Measurements from ENCODE around the gene ABCC8. TPM values are rescaled to one million over a fixed set of nuclear protein-coding genes. Genes with fewer than 3 reads are reported as not detected.

Gene ABCC8
- total RNA-seq, 1 donor, result not detected

DNA sequence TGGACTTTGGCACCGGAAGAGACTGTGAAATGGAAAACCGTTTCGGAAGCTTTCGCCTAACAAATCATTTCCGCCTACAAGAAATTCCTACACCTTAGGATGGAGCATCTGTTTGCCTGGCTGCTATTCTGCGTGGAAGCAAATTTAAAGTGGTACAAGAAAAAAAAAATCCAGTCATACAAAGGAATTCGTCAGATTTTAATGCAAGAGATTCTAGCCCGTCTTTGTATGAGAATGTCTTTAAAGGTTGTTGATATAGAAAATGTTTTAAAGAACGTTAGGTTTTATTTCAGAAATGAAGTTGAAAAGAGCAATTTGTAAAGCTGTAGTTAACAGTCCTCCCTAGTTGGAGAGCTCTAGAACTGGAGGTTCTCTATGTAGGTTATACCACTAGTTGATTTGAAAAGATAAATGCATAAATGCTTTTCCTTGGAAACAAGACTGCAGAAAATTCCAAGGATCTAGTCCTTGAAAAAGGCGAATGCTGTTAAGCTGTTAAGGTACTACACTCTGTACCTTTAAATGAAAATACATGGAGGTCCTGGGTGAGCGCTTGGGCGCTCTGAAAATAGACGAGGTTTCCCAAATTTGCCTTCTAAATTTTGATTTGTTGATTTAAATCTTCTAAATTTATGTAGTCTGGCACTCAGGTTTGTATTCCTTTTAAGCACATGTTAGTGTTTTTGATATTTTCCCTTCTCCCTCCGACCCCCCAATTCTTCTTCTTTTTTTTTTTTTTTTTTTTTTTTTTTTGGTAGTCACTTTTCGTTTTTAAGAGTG lies 122.6 kb downstream of the ABCC8 start:
- TF ChIP-seq, protein P1, sequence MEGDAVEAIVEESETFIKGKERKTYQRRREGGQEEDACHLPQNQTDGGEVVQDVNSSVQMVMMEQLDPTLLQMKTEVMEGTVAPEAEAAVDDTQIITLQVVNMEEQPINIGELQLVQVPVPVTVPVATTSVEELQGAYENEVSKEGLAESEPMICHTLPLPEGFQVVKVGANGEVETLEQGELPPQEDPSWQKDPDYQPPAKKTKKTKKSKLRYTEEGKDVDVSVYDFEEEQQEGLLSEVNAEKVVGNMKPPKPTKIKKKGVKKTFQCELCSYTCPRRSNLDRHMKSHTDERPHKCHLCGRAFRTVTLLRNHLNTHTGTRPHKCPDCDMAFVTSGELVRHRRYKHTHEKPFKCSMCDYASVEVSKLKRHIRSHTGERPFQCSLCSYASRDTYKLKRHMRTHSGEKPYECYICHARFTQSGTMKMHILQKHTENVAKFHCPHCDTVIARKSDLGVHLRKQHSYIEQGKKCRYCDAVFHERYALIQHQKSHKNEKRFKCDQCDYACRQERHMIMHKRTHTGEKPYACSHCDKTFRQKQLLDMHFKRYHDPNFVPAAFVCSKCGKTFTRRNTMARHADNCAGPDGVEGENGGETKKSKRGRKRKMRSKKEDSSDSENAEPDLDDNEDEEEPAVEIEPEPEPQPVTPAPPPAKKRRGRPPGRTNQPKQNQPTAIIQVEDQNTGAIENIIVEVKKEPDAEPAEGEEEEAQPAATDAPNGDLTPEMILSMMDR (IDR thresholded peaks at IDR 0.05; ENCODE audit: insufficient read depth, low read depth, low read length), result no peak
- DNase-seq (ENCODE audit: low read depth), result no peak

DNA sequence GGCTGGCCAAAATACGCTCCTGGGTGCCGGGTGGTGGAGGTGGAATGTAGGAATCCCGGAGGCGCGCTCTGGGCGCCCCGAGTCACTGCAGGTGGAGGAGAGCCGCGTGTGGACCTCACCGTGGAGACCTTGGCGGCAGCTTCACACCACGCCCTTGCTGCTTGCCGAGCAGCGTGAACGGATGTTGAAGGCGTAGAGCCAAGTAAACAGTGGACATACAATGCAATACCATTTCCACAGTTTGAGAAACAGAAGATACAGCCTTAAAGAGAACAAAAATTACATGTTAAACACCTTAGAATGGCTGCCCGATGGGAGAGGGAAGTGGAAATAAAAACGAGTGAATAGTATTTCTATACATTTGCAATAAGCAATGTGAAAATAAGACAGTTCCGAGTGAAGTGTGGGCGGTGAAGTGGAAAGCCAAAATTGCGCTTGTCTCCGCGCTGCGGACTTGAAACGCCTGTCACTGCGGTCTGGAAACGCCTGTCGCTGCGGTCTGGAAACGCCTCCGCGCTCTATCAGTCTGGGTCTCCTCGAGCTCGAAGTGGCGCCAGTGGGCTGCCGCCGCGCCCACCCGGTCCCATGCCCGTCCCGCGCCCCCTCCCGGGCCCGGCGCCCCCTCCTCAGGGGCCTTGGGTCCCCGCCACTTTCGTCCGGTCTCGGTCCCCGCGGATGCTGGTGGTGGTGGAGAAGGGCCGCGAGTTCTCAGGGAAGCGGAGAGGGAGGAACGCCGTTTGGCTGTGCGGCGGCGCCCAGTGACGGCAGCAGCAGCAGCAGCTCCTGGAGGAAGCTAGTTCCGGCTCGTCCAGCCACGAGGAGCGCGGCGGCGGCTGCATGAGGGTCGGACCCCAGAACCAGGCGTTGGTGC lies 123.5 kb downstream of the ABCC8 start:
- TF ChIP-seq, protein P1 (IDR thresholded peaks at IDR 0.05; ENCODE audit: insufficient read depth, low read depth, low read length), result no peak
- H3K4me3 ChIP-seq (ENCODE audit: low read depth, low read length), result peak overlapping the region; percentile 72

More for the DNA sequence above, 122.6 kb downstream of the ABCC8 start:
- H3K4me3 ChIP-seq (ENCODE audit: low read depth, low read length), result peak overlapping the region; percentile 72

DNA sequence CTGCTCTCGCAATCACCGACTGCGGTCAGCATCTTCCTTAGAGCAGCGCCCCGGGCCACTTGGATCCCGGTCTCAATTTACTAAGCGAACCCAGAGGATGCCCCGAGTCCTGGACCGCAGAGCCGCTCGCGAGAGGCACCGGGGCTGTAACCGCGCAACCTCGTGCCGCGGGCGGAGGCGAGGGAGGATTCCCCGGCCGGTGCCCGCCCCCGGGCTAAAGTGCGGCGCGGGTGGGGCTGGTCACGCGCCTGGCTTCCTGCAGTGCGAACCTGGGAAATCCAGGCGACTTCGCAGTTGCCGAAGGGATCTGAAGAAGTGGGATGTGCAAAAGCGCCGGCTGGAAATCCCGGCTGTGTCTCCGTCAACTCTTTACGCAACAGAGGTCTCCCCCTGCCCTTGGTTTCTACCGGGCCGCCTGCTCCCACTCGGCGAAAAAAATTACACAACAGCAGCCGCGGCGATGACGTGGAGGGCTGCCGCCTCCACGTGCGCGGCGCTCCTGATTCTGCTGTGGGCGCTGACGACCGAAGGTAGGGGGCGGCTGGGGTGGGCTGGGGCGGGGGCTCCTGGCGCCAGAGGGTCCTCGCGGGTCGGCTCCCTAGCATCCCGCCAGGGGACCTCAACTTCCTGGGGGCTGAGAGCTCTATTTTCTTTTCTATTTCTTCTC lies 125.0 kb downstream of the ABCC8 start, which contains the start of gene NCR3LG1:
Gene NCR3LG1, plus strand, starts transcription at position 291 of the 667 bp plus-strand sequence. Its CDS starts 170 bp downstream, at position 461.
- DNase-seq (ENCODE audit: low read depth), result peak; percentile 90
- TF ChIP-seq, protein P1 (IDR thresholded peaks at IDR 0.05; ENCODE audit: insufficient read depth, low read depth, low read length), result no peak
- H3K4me3 ChIP-seq (ENCODE audit: low read depth, low read length), result peak within 1 kb of the TSS; percentile 72

More for the DNA sequence above, 123.5 kb downstream of the ABCC8 start:
- peak; percentile 82 for DNase-seq (ENCODE audit: low read depth)

DNA sequence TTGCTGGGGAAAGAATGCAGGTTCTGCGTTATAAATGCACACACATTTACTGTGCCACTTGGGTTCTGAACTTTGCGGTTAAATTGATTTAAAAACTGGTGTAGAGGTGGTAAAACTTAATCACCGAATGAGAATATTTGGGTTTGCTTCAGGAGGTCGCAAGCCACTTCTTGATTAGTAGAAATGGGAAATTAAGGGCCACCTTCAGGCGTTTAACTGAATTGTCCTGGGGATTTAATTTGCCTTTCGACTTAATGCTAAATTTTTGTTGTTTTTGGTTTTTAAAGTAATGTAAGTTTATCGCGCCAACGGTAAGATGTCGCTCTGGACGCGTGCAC lies 125.5 kb downstream of the ABCC8 start:
- TF ChIP-seq, protein P1 (IDR thresholded peaks at IDR 0.05; ENCODE audit: insufficient read depth, low read depth, low read length), result peak; percentile 8
- DNase-seq (ENCODE audit: low read depth), result no peak
- H3K4me3 ChIP-seq (ENCODE audit: low read depth, low read length), result peak overlapping the region; percentile 72

DNA sequence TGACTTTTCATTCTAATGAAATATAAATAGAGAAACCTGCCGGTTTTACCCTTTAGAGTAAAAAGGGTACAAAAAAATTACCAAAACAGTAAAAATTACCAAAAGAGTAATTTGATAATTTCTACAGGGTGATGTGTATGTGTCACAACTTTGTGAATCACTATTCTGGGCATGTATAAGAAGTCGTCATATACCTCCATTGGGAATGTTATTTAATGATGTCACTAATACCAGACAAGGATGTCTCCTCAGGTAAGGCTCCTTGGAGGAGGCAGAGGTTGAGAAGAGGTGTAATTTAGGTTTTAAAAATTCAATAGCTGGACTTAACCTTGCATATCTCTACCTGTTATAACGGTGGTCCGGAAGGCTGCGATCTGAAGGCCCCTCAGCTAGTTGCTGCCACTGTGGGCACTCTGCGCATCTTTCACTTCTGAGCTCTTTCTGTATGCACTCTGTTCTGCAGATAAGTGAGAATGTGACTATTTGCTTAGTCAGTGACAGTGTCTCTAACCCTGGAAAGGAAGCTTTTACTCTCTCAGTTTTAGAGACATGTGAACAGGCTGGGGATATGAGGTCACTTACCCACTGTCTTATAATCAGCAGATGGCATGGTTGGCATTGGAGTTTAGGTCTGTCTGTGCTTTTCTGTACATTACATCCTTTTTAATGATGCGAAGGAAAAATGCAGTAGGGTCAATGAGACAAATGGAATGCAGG lies 126.0 kb downstream of the ABCC8 start:
- TF ChIP-seq, protein P1 (IDR thresholded peaks at IDR 0.05; ENCODE audit: insufficient read depth, low read depth, low read length), result no peak
- no peak overlapping the region for H3K4me3 ChIP-seq (ENCODE audit: low read depth, low read length)

DNA sequence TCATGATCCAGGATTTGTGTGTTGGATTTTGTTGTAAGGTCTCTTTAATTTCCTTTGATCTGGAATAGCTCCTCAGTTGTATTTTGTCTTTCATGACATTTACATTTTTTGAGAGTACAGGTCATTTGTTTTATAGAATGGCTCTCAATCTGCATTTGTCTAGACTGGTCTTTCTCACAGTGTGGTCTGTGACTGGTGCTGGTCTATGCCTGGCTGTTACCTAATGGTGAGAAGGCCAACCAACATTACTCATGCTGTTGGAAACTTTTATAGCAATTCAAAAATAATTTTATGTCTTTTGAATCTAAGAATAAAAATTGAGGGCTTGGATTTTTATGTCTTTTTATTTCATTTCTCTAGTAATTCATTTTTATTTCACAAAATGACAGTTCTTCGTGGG lies 129.0 kb downstream of the ABCC8 start:
- H3K4me3 ChIP-seq (ENCODE audit: low read depth, low read length), result no peak overlapping the region
- TF ChIP-seq, protein P1 (IDR thresholded peaks at IDR 0.05; ENCODE audit: insufficient read depth, low read depth, low read length), result no peak
- no peak for DNase-seq (ENCODE audit: low read depth)

More for the DNA sequence above, 126.0 kb downstream of the ABCC8 start:
- no peak for DNase-seq (ENCODE audit: low read depth)
